Panc1 (cell line): ENCODE data around the gene GORAB. TPM values are rescaled to one million over a fixed set of nuclear protein-coding genes. Genes with fewer than 3 reads are reported as not detected.

Experiments used
- ATAC-seq: fragments of 200-7000 bp; cut with Tn5 transposase; 2 replicates; pipeline ENCODE4 v1.9.1; 2020; ENCODE audit warnings: mild to moderate bottlenecking, moderate library complexity
- BruUV-seq: library from RNA; stranded (reverse); fragments of 400-500 nt; replicated peaks from 2 replicates; lab custom pipeline; 2021; lab: Mats Ljungman, UMichigan
- CTCF ChIA-PET: fragments of 300-600 bp; sonication (Branson Sonifier 250); formaldehyde crosslinking; loops from one replicate; lab custom pipeline; 2022; ENCODE audit warnings: antibody characterized with exemption; lab: Charles Lee
- POLR2A ChIA-PET: fragments of 300-600 bp; sonication (Branson Sonifier 250); formaldehyde crosslinking; loops from one replicate; lab custom pipeline; 2022; ENCODE audit warnings: antibody characterized with exemption; lab: Charles Lee
- DNase-seq: peaks from one replicate; pipeline ENCODE4 v3.0.0-alpha.2; 2010; ENCODE audit warnings: low read depth, low spot score
- H3K27ac ChIP-seq: 2 replicates; pipeline ENCODE4 v1.5.1; 2011; ENCODE audit warnings: mild to moderate bottlenecking, low read length, inconsistent platforms
- H3K27me3 ChIP-seq: fragments of 200-500 bp; sonication (Bioruptor generic); 2 replicates; pipeline ENCODE4 v1.6.0; 2014; ENCODE audit warnings: low read length, inconsistent platforms; ENCODE audit not compliant: control insufficient read depth, insufficient read depth
- H3K36me3 ChIP-seq: fragments of 200-500 bp; sonication (Bioruptor generic); 2 replicates; pipeline ENCODE4 v1.5.1; 2014; ENCODE audit warnings: inconsistent platforms, mild to moderate bottlenecking, low read length, moderate library complexity; ENCODE audit not compliant: control insufficient read depth, insufficient read depth
- H3K4me1 ChIP-seq: 2 replicates; pipeline ENCODE4 v1.5.1; 2011; ENCODE audit warnings: inconsistent platforms, mild to moderate bottlenecking, low read length, moderate library complexity; ENCODE audit not compliant: control insufficient read depth, insufficient read depth
- H3K4me3 ChIP-seq, 2 experiments: 2 replicates each; pipeline ENCODE4 v1.5.1; 2011 to 2012; ENCODE audit warnings: low read depth in 2 of 2, low read length in 2 of 2, mild to moderate bottlenecking in 2 of 2, inconsistent platforms in 1 of 2, moderate library complexity in 1 of 2
- H3K9me3 ChIP-seq: fragments of 200-500 bp; sonication (Bioruptor generic); 2 replicates; pipeline ENCODE4 v1.5.1; 2014; ENCODE audit warnings: low read depth, mild to moderate bottlenecking, inconsistent platforms, low read length, moderate library complexity; ENCODE audit not compliant: control insufficient read depth, insufficient read depth
- CTCF ChIP-seq: fragments of 450-650 bp; IDR thresholded peaks from 2 replicates; pipeline ENCODE4 v1.5.1; 2017; ENCODE audit warnings: mild to moderate bottlenecking
- POLR2AphosphoS5 ChIP-seq: IDR thresholded peaks from 2 replicates; pipeline ENCODE4 v1.6.1; 2012; ENCODE audit warnings: mild to moderate bottlenecking, low read depth, low read length, moderate library complexity
- REST ChIP-seq, 2 experiments: IDR thresholded peaks; 2 replicates each; pipeline ENCODE4 v1.6.1; 2011 to 2012; ENCODE audit warnings: low read depth in 2 of 2, control low read depth in 1 of 2, low read length in 1 of 2, mild to moderate bottlenecking in 1 of 2, moderate library complexity in 1 of 2; ENCODE audit not compliant: insufficient read depth in 1 of 2
- SIN3A ChIP-seq: IDR thresholded peaks from 2 replicates; pipeline ENCODE4 v1.6.1; 2012; ENCODE audit warnings: low read depth, mild to moderate bottlenecking, low read length, moderate library complexity, borderline replicate concordance; ENCODE audit not compliant: insufficient read depth
- TCF7L2 ChIP-seq: IDR thresholded peaks from 2 replicates; pipeline ENCODE4 v1.6.1; 2011; ENCODE audit warnings: mild to moderate bottlenecking, low read depth, low read length, inconsistent platforms
- in situ Hi-C: cut with HindIII; loops from 2 replicates; pipeline ENCODE4 v1.10.0; 2016; ENCODE audit warnings: low sequenced_read_pairs, low pct_unique_long_range_greater_than_20kb
- intact Hi-C: fragments of 100-400 bp; cut with micrococcal nuclease; formaldehyde crosslinking; loops from one replicate; pipeline ENCODE4 v1.10.0; 2022; ENCODE audit not compliant: unreplicated experiment
- total RNA-seq: library from RNA; stranded (reverse); gene quantifications from one replicate; pipeline ENCODE4 v1.2.1, GENCODE V29; 2021; ENCODE audit not compliant: unreplicated experiment

GORAB gene
- total RNA-seq, 1 experiment from 2014 or later = 8.1 TPM

GRCh38 chr1:170530972-170531757 lies 801 bp upstream of the GORAB start:
- ChIA-PET POLR2A (no interaction called here), CTCF (no interaction called here)
- H3K27me3 ChIP-seq = no peaks in the 10 kb centered on the region
- H3K27ac ChIP-seq = peak overlapping the region; percentile 98
- TSS peak; percentile 97 for BruUV-seq
- no peak for TF ChIP-seq REST (IDR thresholded peaks at IDR 0.05; ENCODE audit: insufficient read depth in 1 of 2, low read depth in 2 of 2, low read length in 1 of 2)
- no peak for TF ChIP-seq POLR2AphosphoS5
- TF ChIP-seq CTCF = no peak
- no peak for TF ChIP-seq SIN3A
- no peak for TF ChIP-seq TCF7L2
- DNase-seq (no peak), ATAC-seq (no peak)
- in situ Hi-C loops = no loop called here
- peaks cover 2% of the 10 kb centered on the region; the same call in 1 of the 2 replicates for H3K36me3 ChIP-seq
- H3K4me3 ChIP-seq = peak overlapping the region; percentile 69 to 92
- intact Hi-C loops = no loop called here
- peaks cover 9% of the 10 kb centered on the region for H3K4me1 ChIP-seq
- H3K9me3 ChIP-seq = no peaks in the 10 kb centered on the region

- in situ Hi-C loops = no loop called here
- TF ChIP-seq REST (IDR thresholded peaks at IDR 0.05; ENCODE audit: insufficient read depth in 1 of 2, low read depth in 2 of 2, low read length in 1 of 2) = no peak
- TF ChIP-seq SIN3A = no peak
- no peak for TF ChIP-seq TCF7L2
- TF ChIP-seq CTCF = no peak
- no peak for TF ChIP-seq POLR2AphosphoS5
- Histone ChIP-seq H3K27me3 (no peaks in the 10 kb centered on the region), H3K9me3 (no peaks in the 10 kb centered on the region), H3K27ac (peak overlapping the region; percentile 98), H3K4me1 (peaks cover 9% of the 10 kb centered on the region), H3K4me3 (peak overlapping the region; percentile 69 to 92; a peak in 3 of 4 replicates), H3K36me3 (peaks cover 2% of the 10 kb centered on the region; the same call in 1 of the 2 replicates)
- no peak for DNase-seq
- ChIA-PET CTCF (no interaction called here), POLR2A (no interaction called here)
- intact Hi-C loops = no loop called here
- BruUV-seq = no TSS peak
- ATAC-seq = no peak
Observed at GRCh38 chr1:170533298-170533697, 1.3 kb downstream of the GORAB start.
